Hematopoietic multipotent progenitor cell (in vitro differentiated cells): ENCODE data around the gene STX11. TPM values are rescaled to one million over a fixed set of nuclear protein-coding genes. Genes with fewer than 3 reads are reported as not detected.

Experiments
- total RNA-seq: library from RNA; depleted of rRNA; stranded (reverse); fragments of >200 nt; gene quantifications from one replicate; pipeline ENCODE4 v1.2.3, GENCODE V29; 2012

STX11 gene
- total RNA-seq, 1 donor = 32.3 TPM

Other genes starting within 250 kb of the STX11 start
- gene PLAGL1, start 142.3 kb upstream of the STX11 start, total RNA-seq = 42.8 TPM
- gene SF3B5, start 54.9 kb upstream of the STX11 start, total RNA-seq = 235 TPM
- gene UTRN, start 134.8 kb downstream of the STX11 start, total RNA-seq = 109 TPM